Vagina (tissue), 2 donors: ENCODE results near the gene LDLRAD1. TPM values are rescaled to one million over a fixed set of nuclear protein-coding genes. Genes with fewer than 3 reads are reported as not detected.

Experiments used
- DNase-seq, 2 donors: peaks; one replicate each; pipeline ENCODE4 v3.0.0-alpha.2; 2017; ENCODE audit errors: extremely low spot score in 2 of 2
- H3K27ac ChIP-seq: fragments of 200-600 bp; sonication (generic); one replicate; pipeline ENCODE4 v1.5.1; 2019
- H3K27me3 ChIP-seq: fragments of 200-600 bp; sonication (generic); one replicate; pipeline ENCODE4 v1.5.1; 2019
- H3K36me3 ChIP-seq, 2 donors: fragments of 200-600 bp; sonication (generic); one replicate each; pipeline ENCODE4 v1.5.1; 2017 to 2019
- H3K4me1 ChIP-seq: fragments of 200-600 bp; sonication (generic); one replicate; pipeline ENCODE4 v1.5.1; 2019
- H3K4me3 ChIP-seq, 2 donors: fragments of 200-600 bp; sonication (generic); 1 replicate in 1 of 2; 2 replicates in 1 of 2; pipeline ENCODE4 v1.5.1; 2016 to 2019
- H3K9me3 ChIP-seq: fragments of 200-600 bp; sonication (generic); one replicate; pipeline ENCODE4 v1.5.1; 2019
- CTCF ChIP-seq, 3 experiments: fragments of 450-650 bp in 2 of 3; fragments of 200-600 bp in 1 of 3; sonication (generic) in 1 of 3; IDR thresholded peaks; one replicate each; pipeline ENCODE4 v1.5.1; 2017 to 2019; ENCODE audit warnings: antibody characterized with exemption in 3 of 3, mild to moderate bottlenecking in 2 of 3, moderate library complexity in 2 of 3
- POLR2A ChIP-seq, 2 donors: fragments of 450-650 bp; IDR thresholded peaks; one replicate each; pipeline ENCODE4 v1.6.1; 2017; ENCODE audit warnings: antibody characterized with exemption in 2 of 2, mild to moderate bottlenecking in 2 of 2, moderate library complexity in 2 of 2
- POLR2AphosphoS5 ChIP-seq, 2 donors: sonication (generic); formaldehyde crosslinking; IDR thresholded peaks; one replicate each; pipeline ENCODE4 v1.9.0; 2017; ENCODE audit warnings: antibody characterized with exemption in 2 of 2, mild to moderate bottlenecking in 2 of 2, low read depth in 1 of 2; ENCODE audit not compliant: insufficient read depth in 1 of 2
- intact Hi-C: fragments of 100-400 bp; cut with DNase I; formaldehyde crosslinking; loops from one replicate; pipeline ENCODE4 v1.15.1; 2023
- total RNA-seq: library from RNA; depleted of rRNA; stranded (reverse); fragments of >200 nt; gene quantifications from one replicate; pipeline ENCODE4 v1.2.3, GENCODE V29; 2016

Gene LDLRAD1
- total RNA-seq, 1 donor from 2014 or later, result not detected

GRCh38 chr1:54010415-54011117, 7.4 kb downstream of the LDLRAD1 start:
- Histone ChIP-seq H3K27ac (no peak overlapping the region), H3K4me1 (no peaks in the 10 kb centered on the region), H3K9me3 (no peaks in the 10 kb centered on the region), H3K4me3 (no peak overlapping the region), H3K27me3 (no peaks in the 10 kb centered on the region), H3K36me3 (no peaks in the 10 kb centered on the region)
- intact Hi-C loops, result no loop called here
- no peak for DNase-seq
- no peak for TF ChIP-seq CTCF (IDR thresholded peaks at IDR 0.05)
- TF ChIP-seq POLR2A (IDR thresholded peaks at IDR 0.05), result no peak
- no peak for TF ChIP-seq POLR2AphosphoS5 (IDR thresholded peaks at IDR 0.05; ENCODE audit: insufficient read depth in 1 of 2, low read depth in 1 of 2)

DNA sequence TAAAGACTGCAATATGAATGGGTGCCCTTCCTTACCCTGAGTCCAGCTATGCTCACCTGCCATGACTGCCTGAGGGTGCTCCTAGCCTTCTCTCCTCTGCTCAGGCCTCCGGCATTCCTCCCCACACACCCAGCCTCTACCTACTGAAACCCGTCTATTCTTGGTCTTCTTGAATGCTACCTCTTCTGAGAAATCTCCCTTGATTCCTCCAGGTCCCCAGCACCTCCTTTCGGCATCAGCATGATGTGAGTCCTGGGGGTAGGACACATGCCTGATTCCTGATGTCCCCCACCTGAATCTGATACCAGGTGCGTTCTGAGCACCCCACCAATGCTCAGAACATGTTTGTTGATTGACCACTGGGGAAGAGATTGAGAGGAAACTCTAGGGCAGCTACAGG, 8.6 kb downstream of the LDLRAD1 start:
- Histone ChIP-seq H3K27ac (no peak overlapping the region), H3K4me3 (no peak overlapping the region), H3K9me3 (no peaks in the 10 kb centered on the region), H3K4me1 (no peaks in the 10 kb centered on the region), H3K27me3 (no peaks in the 10 kb centered on the region), H3K36me3 (no peaks in the 10 kb centered on the region)
- intact Hi-C loops, result no loop called here
- TF ChIP-seq POLR2A (IDR thresholded peaks at IDR 0.05) (no peak), CTCF (IDR thresholded peaks at IDR 0.05) (no peak), POLR2AphosphoS5 (IDR thresholded peaks at IDR 0.05; ENCODE audit: insufficient read depth in 1 of 2, low read depth in 1 of 2) (no peak)
- DNase-seq, result no peak

DNA sequence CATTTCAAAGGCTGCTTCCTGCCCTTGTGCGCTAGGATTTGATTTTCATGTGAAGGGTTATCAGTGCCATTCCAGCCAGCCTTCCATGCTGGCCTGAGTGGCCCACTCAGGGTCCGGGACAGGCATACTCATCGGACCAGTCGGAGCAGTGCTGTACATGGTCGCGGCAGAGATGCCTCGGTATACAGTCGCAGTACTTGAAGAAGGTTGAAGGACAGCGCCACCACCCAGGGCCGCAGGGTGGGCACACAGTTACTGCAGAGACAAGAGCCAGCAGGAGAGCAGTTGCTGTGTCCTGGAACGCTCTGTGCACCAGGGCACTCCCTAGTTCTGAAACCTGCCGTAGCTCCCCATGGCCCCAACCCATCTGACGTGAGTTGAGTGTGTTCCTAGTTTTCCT, 9.1 kb downstream of the LDLRAD1 start:
- Histone ChIP-seq H3K27me3 (no peaks in the 10 kb centered on the region), H3K27ac (no peak overlapping the region), H3K4me3 (no peak overlapping the region), H3K4me1 (no peaks in the 10 kb centered on the region), H3K36me3 (no peaks in the 10 kb centered on the region), H3K9me3 (no peaks in the 10 kb centered on the region)
- intact Hi-C loops, result no loop called here
- TF ChIP-seq CTCF (IDR thresholded peaks at IDR 0.05) (no peak), POLR2AphosphoS5 (IDR thresholded peaks at IDR 0.05; ENCODE audit: insufficient read depth in 1 of 2, low read depth in 1 of 2) (no peak), POLR2A (IDR thresholded peaks at IDR 0.05) (no peak)
- no peak for DNase-seq

DNA sequence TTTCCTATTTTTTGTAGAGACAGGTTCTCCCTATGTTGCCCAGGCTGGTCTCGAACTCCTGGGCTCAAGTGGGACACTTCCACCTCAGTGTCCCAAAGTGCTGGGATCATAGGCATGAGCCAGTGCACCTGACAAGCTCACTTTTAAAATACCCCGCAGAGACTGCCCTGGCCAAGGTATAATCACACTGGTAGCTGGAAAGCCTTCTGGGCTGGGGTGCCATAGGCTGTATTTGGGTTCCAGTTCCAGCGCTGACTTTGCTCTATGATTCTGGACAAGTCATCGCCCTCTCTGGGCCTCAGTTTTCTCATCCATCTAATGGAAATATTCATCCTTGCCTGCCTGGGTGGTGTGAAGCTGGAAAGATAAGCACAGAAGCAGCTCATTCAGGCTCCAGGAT, 10.4 kb downstream of the LDLRAD1 start:
- Histone ChIP-seq H3K9me3 (no peaks in the 10 kb centered on the region), H3K4me3 (no peak overlapping the region), H3K36me3 (no peaks in the 10 kb centered on the region), H3K27me3 (no peaks in the 10 kb centered on the region), H3K4me1 (no peaks in the 10 kb centered on the region), H3K27ac (no peak overlapping the region)
- no peak for TF ChIP-seq POLR2A (IDR thresholded peaks at IDR 0.05)
- TF ChIP-seq POLR2AphosphoS5 (IDR thresholded peaks at IDR 0.05; ENCODE audit: insufficient read depth in 1 of 2, low read depth in 1 of 2), result no peak
- no peak for TF ChIP-seq CTCF (IDR thresholded peaks at IDR 0.05)
- intact Hi-C loops, result no loop called here
- DNase-seq, result no peak

DNA sequence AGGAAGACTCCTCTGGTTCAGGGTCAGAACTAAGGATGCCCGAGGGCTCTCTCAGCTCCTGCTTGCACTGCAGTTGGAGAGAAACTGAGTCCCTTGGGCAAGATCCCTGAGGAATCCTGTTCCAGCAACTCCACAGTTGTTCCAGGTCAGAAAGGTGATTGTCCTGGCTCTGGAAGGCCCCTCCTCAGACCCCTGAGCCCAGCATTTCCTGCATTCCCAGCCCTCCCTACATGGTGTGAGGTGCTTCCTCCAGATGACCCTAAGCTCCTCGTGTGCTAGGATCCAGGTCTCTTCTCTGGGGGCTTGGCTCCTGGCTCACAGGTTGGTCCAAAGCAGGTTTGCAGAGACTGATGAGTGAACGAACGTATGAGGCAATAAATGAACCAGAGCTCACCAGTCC, 11.5 kb downstream of the LDLRAD1 start:
- no peaks in the 10 kb centered on the region for H3K9me3 ChIP-seq
- no peaks in the 10 kb centered on the region for H3K4me1 ChIP-seq
- DNase-seq, result no peak
- intact Hi-C loops, result no loop called here
- H3K36me3 ChIP-seq, result no peaks in the 10 kb centered on the region
- H3K4me3 ChIP-seq, result no peak overlapping the region
- no peak for TF ChIP-seq CTCF (IDR thresholded peaks at IDR 0.05)
- no peak for TF ChIP-seq POLR2A (IDR thresholded peaks at IDR 0.05)
- no peak for TF ChIP-seq POLR2AphosphoS5 (IDR thresholded peaks at IDR 0.05; ENCODE audit: insufficient read depth in 1 of 2, low read depth in 1 of 2)
- no peaks in the 10 kb centered on the region for H3K27me3 ChIP-seq
- H3K27ac ChIP-seq, result no peak overlapping the region
